HepG2 (cell line): ENCODE measurements around the gene CD86. TPM values are rescaled to one million over a fixed set of nuclear protein-coding genes. Genes with fewer than 3 reads are reported as not detected.
A peak's percentile ranks its signal among the peaks of the same experiment; 100 is the strongest.

Experiments used
- ATAC-seq: fragments of 200-7000 bp; cut with Tn5 transposase; 3 replicates; pipeline ENCODE4 v1.9.1; 2020; ENCODE audit warnings: mild to moderate bottlenecking, moderate library complexity
- BruUV-seq: library from RNA; stranded (reverse); fragments of 400-500 nt; replicated peaks from 2 replicates; lab custom pipeline; 2021; lab: Mats Ljungman, UMichigan
- CTCF ChIA-PET: fragments of 300-600 bp; formaldehyde crosslinking; extraction: SDS; loops from one replicate; lab custom pipeline; 2021; ENCODE audit warnings: low total read pairs, inconsistent platforms, low intra/inter-chr PET ratio; lab: Yijun Ruan, JAX
- POLR2A ChIA-PET: fragments of 350-600 bp; sonication (Branson Sonifier 250); formaldehyde crosslinking; loops from one replicate; lab custom pipeline; 2020; ENCODE audit warnings: antibody characterized with exemption, inconsistent platforms; lab: Yijun Ruan, JAX
- DNase-seq: peaks from one replicate; pipeline ENCODE4 v3.0.0-alpha.2; 2015; ENCODE audit warnings: low spot score
- FAIRE-seq: peaks from 3 replicates; lab custom pipeline; 2011; peaks lifted over from hg19 to GRCh38; lab: Jason Lieb, UNC
- H2AFZ ChIP-seq: one replicate; pipeline ENCODE4 v1.6.1; 2011; ENCODE audit warnings: low read length, inconsistent platforms
- H3K27ac ChIP-seq: fragments of 300-600 bp; 3 replicates; pipeline ENCODE4 v1.8.0; 2011; ENCODE audit warnings: mixed run types, mild to moderate bottlenecking, mixed read lengths, low read length, inconsistent platforms; ENCODE audit not compliant: insufficient read depth; ENCODE audit errors: extremely low read length
- H3K27me3 ChIP-seq, 2 experiments: fragments of 200-600 bp in 1 of 2; 2 replicates in 1 of 2; 3 replicates in 1 of 2; pipeline versions ENCODE4 v1.6.0 to v1.8.0; 2011; ENCODE audit warnings: low read length in 2 of 2, mild to moderate bottlenecking in 2 of 2, moderate library complexity in 2 of 2, inconsistent platforms in 1 of 2; ENCODE audit not compliant: insufficient read depth in 2 of 2, control insufficient read depth in 1 of 2
- H3K36me3 ChIP-seq, 2 experiments: fragments of 200-600 bp in 1 of 2; replicated peaks in 1 of 2; 2 replicates in 1 of 2; 3 replicates in 1 of 2; pipeline versions ENCODE4 v1.5.1 to v1.8.0; 2011; ENCODE audit warnings: low read length in 2 of 2, inconsistent platforms in 1 of 2; ENCODE audit not compliant: insufficient read depth in 2 of 2, control insufficient read depth in 1 of 2
- H3K4me1 ChIP-seq: 2 replicates; pipeline ENCODE4 v1.5.1; 2012; ENCODE audit warnings: low read length, inconsistent platforms; ENCODE audit not compliant: insufficient read depth
- H3K4me2 ChIP-seq: 2 replicates; pipeline ENCODE4 v1.6.0; 2011; ENCODE audit warnings: low read depth, low read length, inconsistent platforms
- H3K4me3 ChIP-seq, 3 experiments: fragments of 200-600 bp in 1 of 3; sonication (generic), shearing (Covaris generic) in 1 of 3; replicated peaks in 1 of 3; 2 replicates each; pipeline ENCODE4 v1.5.1; 2011 to 2016; ENCODE audit warnings: low read length in 3 of 3, inconsistent platforms in 2 of 3, low read depth in 2 of 3, mild to moderate bottlenecking in 2 of 3, control low read depth in 1 of 3, mixed read lengths in 1 of 3; ENCODE audit not compliant: insufficient read depth in 1 of 3
- H3K79me2 ChIP-seq: one replicate; pipeline ENCODE4 v1.6.1; 2011; ENCODE audit warnings: low read length, inconsistent platforms; ENCODE audit not compliant: insufficient read depth
- H3K9ac ChIP-seq: 2 replicates; pipeline ENCODE4 v1.6.0; 2011; ENCODE audit warnings: mild to moderate bottlenecking, low read depth, low read length, inconsistent platforms; ENCODE audit not compliant: insufficient read depth
- H3K9me3 ChIP-seq: 2 replicates; pipeline ENCODE4 v1.5.1; 2012; ENCODE audit warnings: mild to moderate bottlenecking, low read length
- H4K20me1 ChIP-seq: 2 replicates; pipeline ENCODE4 v1.6.0; 2011; ENCODE audit warnings: inconsistent platforms, mild to moderate bottlenecking, low read length, moderate library complexity; ENCODE audit not compliant: insufficient read depth
- FOXO4 ChIP-seq: sonication (generic); formaldehyde crosslinking; conservative IDR thresholded peaks from 2 replicates; pipeline ENCODE4 v1.8.1; 2023; ENCODE audit warnings: missing genetic modification reagents
- MNT ChIP-seq: fragments of 450-650 bp; IDR thresholded peaks from 2 replicates; pipeline ENCODE4 v1.6.1; 2016
- NRL ChIP-seq: sonication (generic); formaldehyde crosslinking; IDR thresholded peaks from 2 replicates; pipeline ENCODE4 v1.5.0; 2020; ENCODE audit warnings: missing genetic modification reagents, mild to moderate bottlenecking, moderate library complexity, borderline replicate concordance
- PAWR ChIP-seq: sonication (generic); formaldehyde crosslinking; IDR thresholded peaks from 2 replicates; pipeline ENCODE4 v1.4.0; 2020; ENCODE audit warnings: missing genetic modification reagents, mild to moderate bottlenecking, borderline replicate concordance
- POGZ ChIP-seq: sonication (generic); formaldehyde crosslinking; IDR thresholded peaks from 2 replicates; pipeline ENCODE4 v1.4.0; 2020; ENCODE audit warnings: mild to moderate bottlenecking, missing genetic modification reagents
- RBFOX2 ChIP-seq: fragments of 200-400 bp; formaldehyde crosslinking; IDR thresholded peaks from 2 replicates; pipeline ENCODE4 v1.6.1; 2017; ENCODE audit warnings: low read depth, mild to moderate bottlenecking, low read length
- SOX13 ChIP-seq, 3 experiments: fragments of 450-650 bp in 1 of 3; sonication (generic) in 1 of 3; formaldehyde crosslinking in 1 of 3; IDR thresholded peaks in 2 of 3; conservative IDR thresholded peaks in 1 of 3; 2 replicates each; pipeline versions ENCODE4 v1.5.0 to v1.6.1; 2016 to 2020; ENCODE audit warnings: antibody characterized with exemption in 1 of 3, mild to moderate bottlenecking in 1 of 3, missing compliant biosample characterization in 1 of 3, missing genetic modification reagents in 1 of 3, moderate library complexity in 1 of 3
- TARDBP ChIP-seq: sonication (generic); formaldehyde crosslinking; IDR thresholded peaks from 2 replicates; pipeline ENCODE4 v1.8.0; 2022; ENCODE audit warnings: mild to moderate bottlenecking, missing genetic modification reagents
- ZBTB7A ChIP-seq: sonication (generic); formaldehyde crosslinking; IDR thresholded peaks from 2 replicates; pipeline ENCODE4 v1.8.0; 2022; ENCODE audit warnings: mild to moderate bottlenecking, missing genetic modification reagents
- ZC3H4 ChIP-seq: sonication (generic); formaldehyde crosslinking; IDR thresholded peaks from 2 replicates; pipeline ENCODE4 v1.4.0; 2020; ENCODE audit warnings: missing genetic modification reagents, borderline replicate concordance
- ZNF350 ChIP-seq: sonication (generic); formaldehyde crosslinking; IDR thresholded peaks from 2 replicates; pipeline ENCODE4 v1.4.0; 2020; ENCODE audit warnings: mild to moderate bottlenecking, low read depth, missing genetic modification reagents, borderline replicate concordance
- ZSCAN21 ChIP-seq: sonication (generic); formaldehyde crosslinking; IDR thresholded peaks from 2 replicates; pipeline ENCODE4 v1.8.0; 2022; ENCODE audit warnings: mild to moderate bottlenecking, missing genetic modification reagents, moderate library complexity, borderline replicate concordance
- WGBS: methylation state at CpG from one replicate; pipeline ENCODE4 v1.1.6; 2017; ENCODE audit warnings: low lambda C conversion rate; 5-methylcytosine and 5-hydroxymethylcytosine counted together
- in situ Hi-C: cut with HindIII; loops from 2 replicates; pipeline ENCODE4 v1.10.0; 2017; ENCODE audit warnings: low pct_unique_long_range_greater_than_20kb; ENCODE audit not compliant: extremely low pct_ligation_motif_present
- intact Hi-C: fragments of 100-400 bp; cut with micrococcal nuclease; formaldehyde crosslinking; loops from one replicate; pipeline ENCODE4 v1.10.0; 2022; ENCODE audit not compliant: unreplicated experiment
- polyA plus RNA-seq, 8 experiments: library from polyadenylated mRNA; depleted of rRNA in 3 of 8; stranded (reverse) in 7 of 8; unstranded in 1 of 8; fragments of >200 nt; fragmentation: Illumina TruSeq in 4 of 8; extraction: Trizol in 4 of 8; gene quantifications; 2 replicates each; pipeline versions ENCODE4 v1.2.1 to v1.2.3, GENCODE V29; 2011 to 2016; ENCODE audit warnings: low read depth in 4 of 8, missing spikeins in 1 of 8, mixed read lengths in 1 of 8; ENCODE audit not compliant: insufficient read depth in 1 of 8
- total RNA-seq, 5 experiments: library from RNA; depleted of rRNA; stranded (reverse); fragments of >200 nt; fragmentation: Illumina TruSeq; extraction: Trizol; gene quantifications; 2 replicates each; pipeline ENCODE4 v1.2.3, GENCODE V29; 2016; ENCODE audit warnings: low read depth in 1 of 5

CD86 gene
- total and polyA plus RNA-seq, 2 of the 13 experiments (the other 11 are each of a cell fraction or from before 2014, with no cell fraction given) = not detected

GRCh38 chr3:122076491-122077292 is 21.5 kb downstream of the CD86 start (continued):
- TF ChIP-seq FOXO4 (CRISPR knock-in tag) = no peak
- TF ChIP-seq NRL (CRISPR knock-in tag) = no peak
- 0 out of 2 replicates have a peak, but pooled peaks have one; percentile 16 for TF ChIP-seq POGZ (CRISPR knock-in tag)
- no peak for TF ChIP-seq ZNF350 (CRISPR knock-in tag)
- TF ChIP-seq ZSCAN21 (CRISPR knock-in tag) = no peak
- TF ChIP-seq SOX13 (IDR thresholded peaks at IDR 0.05) = 0 out of 2 replicates have a peak, but pooled peaks have one; percentile 30
- TF ChIP-seq SOX13 (CRISPR knock-in tag; conservative IDR thresholded peaks at IDR 0.05 in 1 of 2, IDR thresholded peaks at IDR 0.05 in 1 of 2) = peak in 1 of 2 experiments; percentile 34; a peak in 1 of 4 replicates

- in situ Hi-C loops = no loop called here
- CTCF ChIA-PET = no interaction called here
Measured at GRCh38 chr3:122077293-122078234, 22.4 kb downstream of the CD86 start.

More at GRCh38 chr3:122077293-122078234, 22.4 kb downstream of the CD86 start:
- H3K9me3 ChIP-seq = no peaks in the 10 kb centered on the region
- no peak overlapping the region for H3K27ac ChIP-seq
- ATAC-seq (peak; percentile 52; the same call in 2 of the 3 replicates), FAIRE-seq (no peak)
- BruUV-seq = no TSS peak
- no peaks in the 10 kb centered on the region for H4K20me1 ChIP-seq
- no peaks in the 10 kb centered on the region for H3K79me2 ChIP-seq
- H2AFZ ChIP-seq = no peak overlapping the region
- H3K4me2 ChIP-seq = peak overlapping the region; percentile 42
- intact Hi-C loops = no loop called here
- no peak overlapping the region for H3K9ac ChIP-seq
- peaks cover 19% of the 10 kb centered on the region for H3K4me1 ChIP-seq
- POLR2A ChIA-PET = no interaction called here
- TF ChIP-seq ZC3H4 (CRISPR knock-in tag) = no peak
- no peak for TF ChIP-seq RBFOX2
- peak; percentile 81 for TF ChIP-seq MNT
- TF ChIP-seq NRL (CRISPR knock-in tag) = no peak
- no peak for TF ChIP-seq PAWR (CRISPR knock-in tag)
- 0 out of 2 replicates have a peak, but pooled peaks have one; percentile 13 for TF ChIP-seq ZBTB7A (CRISPR knock-in tag)
- no peak for TF ChIP-seq TARDBP (CRISPR knock-in tag)
- TF ChIP-seq, all 625 proteins: peak for 2
- Histone ChIP-seq H3K4me3 (no peak overlapping the region), H3K27me3 (peaks cover 0 to 14% of the 10 kb centered on the region in 2 experiments; a peak in 3 of 5 replicates), H3K36me3 (no peaks in the 10 kb centered on the region)
- WGBS = 33% methylated on average over 9 of the region's 9 CpGs
- DNase-seq = no peak
